Stimulated activated CD4-positive, alpha-beta T cell treated with anti-CD3 and anti-CD28 coated beads, TNF-alpha, amount 100 ng/mL, for 4 hours (primary cell): ENCODE measurements around the gene CALU.

Experiments used
- DNase-seq, 3 experiments: peaks; one replicate each; pipeline ENCODE4 v3.0.0-alpha.2; 2020; ENCODE audit warnings: low read depth in 3 of 3

The CALU gene

GRCh38 chr7:128811631-128812430, 72.7 kb downstream of the CALU start:
- DNase-seq = no peak

- no peak for DNase-seq
These were observed 73.5 kb downstream of the CALU start for GRCh38 chr7:128812514-128813168.

GRCh38 chr7:128814499-128814898, 75.3 kb downstream of the CALU start:
- no peak for DNase-seq

GRCh38 chr7:128815289-128815942, 76.3 kb downstream of the CALU start:
- DNase-seq = no peak

GRCh38 chr7:128818694-128819093, 79.5 kb downstream of the CALU start:
- DNase-seq = no peak
